Kidney (tissue), 14 donors: Measurements from ENCODE around the gene RTN3. TPM values are rescaled to one million over a fixed set of nuclear protein-coding genes. Genes with fewer than 3 reads are reported as not detected.
A peak's percentile ranks its signal among the peaks of the same experiment; 100 is the strongest.

Source experiments
- DNase-seq, 5 donors: peaks; one replicate each; pipeline ENCODE4 v3.0.0-alpha.2; 2013 to 2020
- FAIRE-seq: peaks from 2 replicates; lab custom pipeline; 2012; peaks lifted over from hg19 to GRCh38; lab: Jason Lieb, UNC
- H3K27ac ChIP-seq, 2 donors: one replicate each; pipeline ENCODE4 v1.7.0; 2013; ENCODE audit warnings: low read depth in 2 of 2, low read length in 2 of 2, inconsistent platforms in 1 of 2
- H3K27me3 ChIP-seq: one replicate; pipeline ENCODE4 v1.7.1; 2013; ENCODE audit warnings: low read length, inconsistent platforms; ENCODE audit not compliant: control insufficient read depth, insufficient read depth
- H3K36me3 ChIP-seq, 3 donors: one replicate each; pipeline versions ENCODE4 v1.7.0 to v1.7.1; 2013; ENCODE audit warnings: low read length in 3 of 3, control low read depth in 1 of 3, inconsistent platforms in 1 of 3; ENCODE audit not compliant: insufficient read depth in 3 of 3, control insufficient read depth in 2 of 3
- H3K4me1 ChIP-seq, 3 donors: one replicate each; pipeline versions ENCODE4 v1.7.0 to v1.7.1; 2013; ENCODE audit warnings: low read length in 3 of 3, inconsistent platforms in 1 of 3, low read depth in 1 of 3; ENCODE audit not compliant: control insufficient read depth in 2 of 3, insufficient read depth in 2 of 3
- H3K4me3 ChIP-seq, 3 donors: one replicate each; pipeline versions ENCODE4 v1.7.0 to v1.8.1; 2013; ENCODE audit warnings: low read length in 3 of 3, control low read depth in 1 of 3, inconsistent platforms in 1 of 3
- H3K9ac ChIP-seq, 3 donors: one replicate each; pipeline versions ENCODE4 v1.7.0 to v1.7.1; 2013; ENCODE audit warnings: low read length in 3 of 3, control low read depth in 1 of 3, inconsistent platforms in 1 of 3
- H3K9me3 ChIP-seq, 3 donors: one replicate each; pipeline versions ENCODE4 v1.7.0 to v1.7.1; 2013; ENCODE audit warnings: low read length in 3 of 3, control low read depth in 1 of 3, inconsistent platforms in 1 of 3; ENCODE audit not compliant: control insufficient read depth in 2 of 3, insufficient read depth in 1 of 3
- intact Hi-C: fragments of 100-400 bp; cut with DNase I; formaldehyde crosslinking; loops from one replicate; pipeline ENCODE4 v1.11.1; 2022
- polyA plus RNA-seq: library from polyadenylated mRNA; stranded (reverse); fragments of 350-450 nt; fragmentation: Illumina TruSeq; extraction: RNeasy Lipid Tissue Mini Kit (QIAGEN cat#74804); gene quantifications from one replicate; pipeline ENCODE4 v1.2.3, GENCODE V29; 2014; ENCODE audit warnings: low read depth, low replicate concordance; ENCODE audit not compliant: insufficient read depth
- total RNA-seq: library from RNA; stranded (reverse); fragmentation: NEBNext Ultra II Directional; extraction: Animal tissue kit (Norgen Biotek cat#: 25700); gene quantifications from one replicate; pipeline ENCODE4 v1.2.1, GENCODE V29; 2021
- TF ChIP-seq, protein P1 (sequence below): IDR thresholded peaks from 3 replicates; pipeline ENCODE4 v1.5.1; 2012; ENCODE audit warnings: mild to moderate bottlenecking, moderate library complexity, borderline replicate concordance; ENCODE audit not compliant: insufficient read depth; ENCODE audit errors: extremely low read depth
- donor health status: control.
- donor health status: control.
- donor health status: control.
- donor health status: control.
- donor health status: control.
- donor health status: DM: yes; HTN: yes; CAD: no.
- donor health status: Normal renal cell carcinoma (clear cell type).

RTN3 gene
- total and polyA plus RNA-seq, 2 donors from 2014 or later = 93.1 to 109 TPM

DNA sequence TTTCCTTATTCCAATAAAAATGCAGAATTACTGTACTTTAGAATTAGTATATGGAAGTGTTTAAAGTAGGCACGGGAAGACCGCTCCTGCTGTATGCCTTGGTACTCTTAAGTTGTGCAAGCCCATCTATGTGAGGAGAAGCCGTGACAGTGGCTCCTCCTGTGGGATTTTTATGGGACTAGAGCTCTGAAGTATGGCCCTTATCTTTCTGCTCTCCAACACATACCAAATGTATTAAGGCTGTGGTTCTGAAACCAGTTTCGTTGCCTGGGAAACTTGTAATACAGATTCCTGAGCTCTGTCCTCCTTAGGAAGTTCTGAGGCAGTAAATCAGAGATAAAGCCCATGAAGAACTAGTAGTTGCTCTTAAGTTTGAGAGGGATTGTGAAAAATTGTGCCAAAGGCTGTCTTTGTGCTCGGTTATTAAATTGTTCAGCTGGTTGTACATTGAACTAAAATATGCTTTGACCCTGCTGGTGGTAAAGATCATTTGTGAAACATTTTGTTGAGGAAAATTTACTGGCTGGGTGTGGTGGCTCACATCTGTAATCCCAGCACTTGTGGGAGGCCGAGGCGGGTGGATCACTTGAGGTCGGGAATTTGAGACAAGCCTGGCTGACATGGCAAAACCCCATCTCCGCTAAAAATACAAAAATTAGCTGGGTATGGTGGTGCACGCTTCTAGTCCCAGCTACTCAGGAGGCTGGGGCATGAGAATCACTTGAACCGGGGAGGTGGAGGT lies 29.3 kb downstream of the RTN3 start:
- Histone ChIP-seq H3K36me3 (no peaks in the 10 kb centered on the region), H3K27ac (no peak overlapping the region), H3K4me3 (no peak overlapping the region), H3K4me1 (peaks cover 0 to 3% (median 0%) of the 10 kb centered on the region in 3 donors), H3K9me3 (no peaks in the 10 kb centered on the region), H3K27me3 (no peaks in the 10 kb centered on the region), H3K9ac (peak overlapping the region in 1 of 3 donors; percentile 10)
- DNase-seq (peak in 2 of 5 donors; percentile 31 to 60), FAIRE-seq (no peak)
- TF ChIP-seq, protein P1, sequence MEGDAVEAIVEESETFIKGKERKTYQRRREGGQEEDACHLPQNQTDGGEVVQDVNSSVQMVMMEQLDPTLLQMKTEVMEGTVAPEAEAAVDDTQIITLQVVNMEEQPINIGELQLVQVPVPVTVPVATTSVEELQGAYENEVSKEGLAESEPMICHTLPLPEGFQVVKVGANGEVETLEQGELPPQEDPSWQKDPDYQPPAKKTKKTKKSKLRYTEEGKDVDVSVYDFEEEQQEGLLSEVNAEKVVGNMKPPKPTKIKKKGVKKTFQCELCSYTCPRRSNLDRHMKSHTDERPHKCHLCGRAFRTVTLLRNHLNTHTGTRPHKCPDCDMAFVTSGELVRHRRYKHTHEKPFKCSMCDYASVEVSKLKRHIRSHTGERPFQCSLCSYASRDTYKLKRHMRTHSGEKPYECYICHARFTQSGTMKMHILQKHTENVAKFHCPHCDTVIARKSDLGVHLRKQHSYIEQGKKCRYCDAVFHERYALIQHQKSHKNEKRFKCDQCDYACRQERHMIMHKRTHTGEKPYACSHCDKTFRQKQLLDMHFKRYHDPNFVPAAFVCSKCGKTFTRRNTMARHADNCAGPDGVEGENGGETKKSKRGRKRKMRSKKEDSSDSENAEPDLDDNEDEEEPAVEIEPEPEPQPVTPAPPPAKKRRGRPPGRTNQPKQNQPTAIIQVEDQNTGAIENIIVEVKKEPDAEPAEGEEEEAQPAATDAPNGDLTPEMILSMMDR = no peak
- intact Hi-C loops = no loop called here

GRCh38 chr11:63711838-63712237 lies 30.5 kb downstream of the RTN3 start:
- intact Hi-C loops = no loop called here
- Histone ChIP-seq H3K4me3 (no peak overlapping the region), H3K9me3 (no peaks in the 10 kb centered on the region), H3K36me3 (no peaks in the 10 kb centered on the region), H3K9ac (no peak overlapping the region), H3K4me1 (peaks cover 0 to 3% (median 0%) of the 10 kb centered on the region in 3 donors), H3K27ac (no peak overlapping the region), H3K27me3 (no peaks in the 10 kb centered on the region)
- TF ChIP-seq, protein P1 = no peak
- FAIRE-seq (no peak), DNase-seq (no peak)

- DNase-seq (no peak), FAIRE-seq (no peak)
- Histone ChIP-seq H3K4me1 (peaks cover 0 to 3% (median 0%) of the 10 kb centered on the region in 3 donors), H3K27ac (no peak overlapping the region), H3K4me3 (no peak overlapping the region), H3K9me3 (no peaks in the 10 kb centered on the region), H3K36me3 (no peaks in the 10 kb centered on the region), H3K27me3 (no peaks in the 10 kb centered on the region), H3K9ac (no peak overlapping the region)
- TF ChIP-seq, protein P1 = no peak
- intact Hi-C loops = no loop called here
Observed at GRCh38 chr11:63713766-63714165, 32.5 kb downstream of the RTN3 start.
